Measurements from ENCODE around the gene DIRAS1. TPM values are rescaled to one million over a fixed set of nuclear protein-coding genes. Genes with fewer than 3 reads are reported as not detected.

Gene DIRAS1
- total RNA-seq, 1 experiment from 2014 or later, result 25.0 TPM

DNA sequence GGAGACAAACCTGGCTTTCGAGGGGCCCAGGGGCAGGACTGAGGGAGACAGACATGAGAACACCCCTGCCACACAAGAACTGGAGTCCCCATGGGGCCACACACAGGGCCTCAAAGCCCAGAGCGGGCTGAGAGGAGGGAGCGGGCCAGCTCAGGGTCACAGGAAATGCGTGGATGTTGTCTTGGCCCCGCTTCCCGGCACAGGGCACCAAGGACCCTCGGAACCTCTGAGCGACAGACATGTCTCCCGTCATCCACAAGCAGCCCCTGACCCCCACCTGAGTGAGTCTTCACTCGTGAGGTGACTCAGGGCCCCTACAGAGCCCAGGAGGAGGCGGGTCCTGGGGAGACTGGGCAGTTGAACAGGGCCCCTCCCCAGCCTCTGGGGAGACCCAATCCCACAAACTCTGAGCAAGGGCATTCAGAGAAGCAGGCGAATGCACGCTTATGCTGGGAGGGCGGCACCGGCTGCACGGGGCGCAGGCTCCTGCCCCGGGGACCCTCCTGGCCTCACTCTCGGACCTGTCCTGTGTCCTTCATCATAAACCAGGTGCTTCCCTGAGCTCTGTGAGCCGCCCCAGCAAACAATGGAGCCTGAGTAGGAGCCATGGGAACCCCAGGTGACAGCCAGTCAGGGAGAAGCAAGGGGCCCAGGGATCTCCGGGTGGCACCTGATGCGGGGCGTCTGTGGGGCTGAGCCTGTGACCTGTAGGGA is 41.8 kb upstream of the DIRAS1 start:
- POLR2A ChIA-PET, result no interaction called here
- Mint-ChIP-seq H3K27ac (no peak overlapping the region), H3K4me3 (no peak overlapping the region), H3K4me1 (no peaks in the 10 kb centered on the region), H3K27me3 (ENCODE audit: low read depth) (no peaks in the 10 kb centered on the region), H3K36me3 (peaks cover 32% of the 10 kb centered on the region), H3K9me3 (no peaks in the 10 kb centered on the region)
- ATAC-seq (no peak), DNase-seq (ENCODE audit: low spot score) (no peak)
- TF ChIP-seq ATF1 (CRISPR knock-in tag; IDR thresholded peaks at IDR 0.05), result no peak
- TF ChIP-seq, protein P1, sequence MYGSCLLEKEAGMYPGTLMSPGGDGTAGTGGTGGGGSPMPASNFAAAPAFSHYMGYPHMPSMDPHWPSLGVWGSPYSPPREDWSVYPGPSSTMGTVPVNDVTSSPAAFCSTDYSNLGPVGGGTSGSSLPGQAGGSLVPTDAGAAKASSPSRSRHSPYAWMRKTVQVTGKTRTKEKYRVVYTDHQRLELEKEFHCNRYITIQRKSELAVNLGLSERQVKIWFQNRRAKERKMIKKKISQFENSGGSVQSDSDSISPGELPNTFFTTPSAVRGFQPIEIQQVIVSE (CRISPR knock-in tag; IDR thresholded peaks at IDR 0.05; ENCODE audit: borderline replicate concordance), result no peak
- TF ChIP-seq, protein P2, sequence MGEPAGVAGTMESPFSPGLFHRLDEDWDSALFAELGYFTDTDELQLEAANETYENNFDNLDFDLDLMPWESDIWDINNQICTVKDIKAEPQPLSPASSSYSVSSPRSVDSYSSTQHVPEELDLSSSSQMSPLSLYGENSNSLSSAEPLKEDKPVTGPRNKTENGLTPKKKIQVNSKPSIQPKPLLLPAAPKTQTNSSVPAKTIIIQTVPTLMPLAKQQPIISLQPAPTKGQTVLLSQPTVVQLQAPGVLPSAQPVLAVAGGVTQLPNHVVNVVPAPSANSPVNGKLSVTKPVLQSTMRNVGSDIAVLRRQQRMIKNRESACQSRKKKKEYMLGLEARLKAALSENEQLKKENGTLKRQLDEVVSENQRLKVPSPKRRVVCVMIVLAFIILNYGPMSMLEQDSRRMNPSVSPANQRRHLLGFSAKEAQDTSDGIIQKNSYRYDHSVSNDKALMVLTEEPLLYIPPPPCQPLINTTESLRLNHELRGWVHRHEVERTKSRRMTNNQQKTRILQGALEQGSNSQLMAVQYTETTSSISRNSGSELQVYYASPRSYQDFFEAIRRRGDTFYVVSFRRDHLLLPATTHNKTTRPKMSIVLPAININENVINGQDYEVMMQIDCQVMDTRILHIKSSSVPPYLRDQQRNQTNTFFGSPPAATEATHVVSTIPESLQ (CRISPR knock-in tag; IDR thresholded peaks at IDR 0.05), result no peak
- no peak for TF ChIP-seq SP1 (CRISPR knock-in tag; conservative IDR thresholded peaks at IDR 0.05)
- TF ChIP-seq STAT6 (CRISPR knock-in tag; conservative IDR thresholded peaks at IDR 0.05; ENCODE audit: low read depth), result no peak
- no peak for TF ChIP-seq MXD4 (CRISPR knock-in tag; IDR thresholded peaks at IDR 0.05; ENCODE audit: borderline replicate concordance)
- no peak for TF ChIP-seq NR2C2 (CRISPR knock-in tag; IDR thresholded peaks at IDR 0.05)
- TF ChIP-seq CREM (CRISPR knock-in tag; IDR thresholded peaks at IDR 0.05), result no peak
- no peak for TF ChIP-seq NFATC4 (CRISPR knock-in tag; IDR thresholded peaks at IDR 0.05)
- TF ChIP-seq KAT7 (CRISPR knock-in tag; IDR thresholded peaks at IDR 0.05; ENCODE audit: borderline replicate concordance), result no peak
- TF ChIP-seq ETV6 (CRISPR knock-in tag; IDR thresholded peaks at IDR 0.05), result no peak
- no peak for TF ChIP-seq TEAD1 (CRISPR knock-in tag; IDR thresholded peaks at IDR 0.05)
- CTCF ChIA-PET, result interaction anchor here (1.4 kb wide), 1 partner anchor 126 kb away, joined by 3 read pairs; no protein-coding TSS in a partner anchor

- ChIA-PET CTCF (interaction anchor here (1.4 kb wide), 1 partner anchor 125 kb away, joined by 3 read pairs; no protein-coding TSS in a partner anchor), POLR2A (no interaction called here)
- Mint-ChIP-seq H3K4me3 (no peak overlapping the region), H3K27me3 (ENCODE audit: low read depth) (no peaks in the 10 kb centered on the region), H3K4me1 (no peaks in the 10 kb centered on the region), H3K36me3 (peaks cover 37% of the 10 kb centered on the region), H3K27ac (no peak overlapping the region), H3K9me3 (no peaks in the 10 kb centered on the region)
- ATAC-seq (no peak), DNase-seq (ENCODE audit: low spot score) (no peak)
- TF ChIP-seq, protein P3, sequence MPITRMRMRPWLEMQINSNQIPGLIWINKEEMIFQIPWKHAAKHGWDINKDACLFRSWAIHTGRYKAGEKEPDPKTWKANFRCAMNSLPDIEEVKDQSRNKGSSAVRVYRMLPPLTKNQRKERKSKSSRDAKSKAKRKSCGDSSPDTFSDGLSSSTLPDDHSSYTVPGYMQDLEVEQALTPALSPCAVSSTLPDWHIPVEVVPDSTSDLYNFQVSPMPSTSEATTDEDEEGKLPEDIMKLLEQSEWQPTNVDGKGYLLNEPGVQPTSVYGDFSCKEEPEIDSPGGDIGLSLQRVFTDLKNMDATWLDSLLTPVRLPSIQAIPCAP (CRISPR knock-in tag; IDR thresholded peaks at IDR 0.05), result no peak
- TF ChIP-seq, protein P4, sequence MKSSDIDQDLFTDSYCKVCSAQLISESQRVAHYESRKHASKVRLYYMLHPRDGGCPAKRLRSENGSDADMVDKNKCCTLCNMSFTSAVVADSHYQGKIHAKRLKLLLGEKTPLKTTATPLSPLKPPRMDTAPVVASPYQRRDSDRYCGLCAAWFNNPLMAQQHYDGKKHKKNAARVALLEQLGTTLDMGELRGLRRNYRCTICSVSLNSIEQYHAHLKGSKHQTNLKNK (CRISPR knock-in tag; IDR thresholded peaks at IDR 0.05), result no peak
- TF ChIP-seq SP1 (CRISPR knock-in tag; conservative IDR thresholded peaks at IDR 0.05) (no peak), JAZF1 (CRISPR knock-in tag; IDR thresholded peaks at IDR 0.05) (no peak), SMAD4 (CRISPR knock-in tag; IDR thresholded peaks at IDR 0.05) (no peak), AR (CRISPR knock-in tag; IDR thresholded peaks at IDR 0.05) (no peak), NFATC4 (CRISPR knock-in tag; IDR thresholded peaks at IDR 0.05) (no peak), ZNF232 (CRISPR knock-in tag; IDR thresholded peaks at IDR 0.05) (no peak), EMX1 (CRISPR knock-in tag; IDR thresholded peaks at IDR 0.05) (no peak), CBFB (CRISPR knock-in tag; IDR thresholded peaks at IDR 0.05; ENCODE audit: low read depth) (no peak), PRRX2 (CRISPR knock-in tag; IDR thresholded peaks at IDR 0.05) (no peak), MXD4 (CRISPR knock-in tag; IDR thresholded peaks at IDR 0.05; ENCODE audit: borderline replicate concordance) (no peak), ZNF671 (CRISPR knock-in tag; IDR thresholded peaks at IDR 0.05) (no peak), CREB1 (CRISPR knock-in tag; IDR thresholded peaks at IDR 0.05) (no peak)
- TF ChIP-seq, protein P5, sequence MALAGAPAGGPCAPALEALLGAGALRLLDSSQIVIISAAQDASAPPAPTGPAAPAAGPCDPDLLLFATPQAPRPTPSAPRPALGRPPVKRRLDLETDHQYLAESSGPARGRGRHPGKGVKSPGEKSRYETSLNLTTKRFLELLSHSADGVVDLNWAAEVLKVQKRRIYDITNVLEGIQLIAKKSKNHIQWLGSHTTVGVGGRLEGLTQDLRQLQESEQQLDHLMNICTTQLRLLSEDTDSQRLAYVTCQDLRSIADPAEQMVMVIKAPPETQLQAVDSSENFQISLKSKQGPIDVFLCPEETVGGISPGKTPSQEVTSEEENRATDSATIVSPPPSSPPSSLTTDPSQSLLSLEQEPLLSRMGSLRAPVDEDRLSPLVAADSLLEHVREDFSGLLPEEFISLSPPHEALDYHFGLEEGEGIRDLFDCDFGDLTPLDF (CRISPR knock-in tag; IDR thresholded peaks at IDR 0.05), result no peak
Observed at GRCh38 chr19:2761876-2762782, 41.0 kb upstream of the DIRAS1 start.

All from WTC11 (cell line).